ENCODE data around the gene PLEKHH2.

DNA sequence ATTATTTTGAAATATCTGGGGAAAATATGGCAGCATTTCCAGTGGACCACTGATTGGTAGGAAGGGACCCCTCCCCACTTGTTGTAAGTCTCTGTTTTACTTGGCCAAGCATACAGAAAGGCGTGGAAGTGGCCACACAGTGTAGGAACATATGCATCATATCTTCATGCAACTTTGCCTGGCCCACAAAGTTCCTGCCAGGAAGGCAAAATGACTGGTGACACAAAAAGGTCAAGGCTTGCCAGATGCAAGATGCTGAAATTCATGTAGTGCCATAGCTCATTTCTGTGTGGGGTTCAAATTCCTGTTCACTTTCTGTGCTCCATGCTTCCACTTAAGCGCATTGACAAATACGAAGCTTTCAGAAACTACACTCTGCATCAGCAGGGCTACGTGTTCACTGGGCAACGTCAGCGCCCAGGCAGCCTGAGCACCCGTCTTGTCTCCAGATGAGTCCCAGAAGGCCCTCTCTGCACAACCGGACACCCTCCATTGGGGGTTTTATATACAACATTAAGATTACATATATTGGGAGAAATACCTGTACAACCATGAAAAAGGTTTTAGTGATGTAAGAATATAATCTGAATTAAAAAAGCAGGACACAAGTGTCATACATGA is 140.4 kb downstream of the PLEKHH2 start:
- TF ChIP-seq GATA2 (IDR thresholded peaks at IDR 0.05; ENCODE audit: low read depth, low read length) (no peak), GATA3 (IDR thresholded peaks at IDR 0.05; ENCODE audit: low read depth, low read length) (no peak)
